NCI-H82 treated with DMSO at 0.1 percent for 48 hours (cell line): ENCODE data around the gene SREBF2.
"Not testable (repeated sequence)": the region's sequence is repeated elsewhere in the genome, so short reads cannot be mapped to it uniquely, and the experiment has no call there.

Source experiments
- DNase-seq: peaks from one replicate; lab custom pipeline; 2025; ENCODE audit not compliant: unreplicated experiment; lab: John Stamatoyannopoulos, UW

The SREBF2 gene

DNA sequence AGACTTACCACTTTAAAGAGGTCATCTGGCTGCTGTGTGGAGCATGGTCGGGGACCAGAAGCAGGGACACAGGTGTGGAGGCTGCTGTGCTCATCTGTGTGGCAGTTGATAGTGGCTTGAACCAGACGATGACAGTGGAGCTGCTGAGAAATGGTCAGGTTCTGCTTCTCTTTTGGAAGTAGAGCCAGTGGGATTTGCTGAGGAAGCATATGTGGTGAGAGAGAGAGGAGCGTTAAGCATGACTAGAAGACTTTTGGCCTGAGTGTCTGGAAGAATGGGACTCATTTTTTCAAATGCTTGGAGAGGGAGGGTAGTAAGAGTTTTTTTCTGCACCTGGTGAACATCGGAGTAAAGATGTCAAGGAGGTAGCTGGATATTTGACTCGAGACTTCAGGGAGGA, 12.5 kb upstream of the SREBF2 start:
- no peak for DNase-seq

DNA sequence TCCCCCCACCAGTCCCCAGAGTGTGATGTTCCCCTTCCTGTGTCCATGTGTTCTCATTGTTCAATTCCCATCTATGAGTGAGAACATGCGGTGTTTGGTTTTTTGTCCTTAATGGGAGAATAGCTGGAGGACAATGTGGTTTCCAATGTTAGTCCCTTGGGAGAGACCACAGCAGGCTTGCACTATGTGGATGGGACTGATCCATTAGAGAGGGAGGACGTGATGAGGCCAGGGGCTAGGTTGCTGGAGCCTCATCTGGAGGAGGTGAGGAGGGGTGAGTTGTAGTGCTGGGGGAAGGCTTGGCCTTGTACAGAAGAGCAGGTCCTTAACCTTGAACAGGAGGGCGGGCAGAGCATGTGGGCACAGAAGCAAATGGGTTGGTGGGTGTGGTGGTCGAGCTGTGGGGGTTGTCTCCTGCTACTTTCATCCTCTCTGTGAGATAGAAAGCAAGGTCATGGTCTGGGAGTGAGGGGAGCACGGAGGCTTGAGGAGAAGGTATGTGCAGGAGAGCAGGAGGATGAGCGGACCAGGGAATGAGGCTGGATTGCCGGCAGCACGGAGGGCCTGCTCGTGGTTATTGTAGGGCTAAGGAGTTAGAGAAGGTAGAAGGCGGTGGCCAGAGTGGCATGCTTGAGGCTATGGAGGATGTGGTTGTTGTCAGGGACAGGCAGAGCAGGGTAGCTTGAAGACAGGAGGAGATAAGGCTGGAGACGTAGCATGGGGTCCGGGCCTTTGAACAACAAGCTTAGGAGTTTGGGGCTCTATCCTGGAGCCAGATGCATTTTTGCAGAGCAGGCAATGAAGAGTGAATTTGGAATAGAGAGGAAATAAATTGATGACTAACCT, 11.2 kb upstream of the SREBF2 start:
- DNase-seq, result no peak

DNA sequence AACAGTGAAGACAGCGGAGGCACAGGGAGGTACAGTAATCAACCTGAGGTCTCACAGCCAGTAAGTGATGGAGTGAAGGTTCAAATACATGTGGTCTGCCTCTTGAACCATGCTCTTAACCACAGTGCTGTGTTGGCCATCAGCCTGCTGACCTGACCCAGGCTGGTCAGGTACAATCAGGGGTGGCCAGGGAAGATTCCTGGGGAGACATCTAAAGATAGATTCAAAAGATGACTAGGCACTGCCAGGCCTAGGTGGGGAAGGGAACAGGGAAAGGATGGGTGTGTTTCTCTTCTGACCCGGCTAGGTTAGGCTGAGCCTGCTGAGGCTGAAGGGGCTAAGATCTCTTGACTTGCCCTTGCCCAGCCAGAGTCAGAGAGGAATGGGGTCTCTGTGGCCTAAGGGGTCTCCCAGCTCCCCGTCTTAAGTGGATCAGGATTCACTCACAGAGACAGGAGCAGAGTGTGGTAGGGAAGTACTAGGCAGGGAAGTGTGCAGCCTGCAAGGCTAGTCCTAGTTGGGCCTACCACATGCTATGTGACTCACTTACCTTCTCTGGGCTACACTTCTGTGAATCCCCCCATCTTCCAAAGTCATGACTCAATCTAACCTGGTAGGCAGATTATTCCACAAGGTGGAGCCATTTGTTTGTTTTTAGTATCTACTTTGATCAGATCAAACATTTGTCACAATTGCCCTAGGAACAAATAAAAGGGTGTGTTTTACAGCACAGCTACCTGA, 10.4 kb upstream of the SREBF2 start:
- DNase-seq, result no peak

DNA sequence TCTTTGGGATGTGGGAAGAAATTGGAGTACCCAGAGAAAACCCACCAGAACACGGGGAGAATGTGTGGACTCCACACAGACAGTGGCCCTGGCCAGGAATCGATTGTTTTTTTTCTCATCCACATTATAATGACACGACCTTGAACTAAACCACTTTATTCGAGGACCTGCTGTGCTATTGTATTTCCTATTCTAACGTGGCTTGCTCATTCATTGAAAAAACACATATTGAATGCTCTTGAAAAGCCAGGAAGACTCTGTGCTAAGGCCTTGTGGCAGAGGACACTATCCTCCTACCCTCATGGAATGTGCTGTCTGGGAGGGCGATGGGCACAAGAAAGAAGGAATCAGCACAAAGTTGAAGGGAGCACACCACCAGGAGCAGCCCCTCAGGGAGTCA, 9.1 kb upstream of the SREBF2 start:
- no peak for DNase-seq

DNA sequence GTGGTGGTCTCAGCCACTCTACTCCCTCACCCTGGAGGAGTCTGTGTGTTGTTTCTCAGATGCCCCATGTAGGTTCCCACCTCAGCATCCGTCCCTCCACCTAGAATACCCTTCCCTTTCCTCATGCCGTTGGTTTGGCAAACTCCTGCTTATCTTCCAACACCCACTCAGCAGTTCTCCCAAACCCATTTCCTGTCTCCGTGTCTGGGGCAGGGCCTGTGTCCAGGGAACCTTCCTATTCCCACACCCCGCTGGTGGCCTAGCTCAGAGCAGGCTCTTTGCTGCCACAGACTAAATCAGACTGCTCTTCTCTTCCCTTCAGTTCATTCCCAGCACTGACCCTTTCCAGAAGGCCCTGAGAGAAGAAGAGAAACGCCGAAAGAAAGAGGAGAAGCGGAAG, 7.5 kb upstream of the SREBF2 start:
- no peak for DNase-seq

DNA sequence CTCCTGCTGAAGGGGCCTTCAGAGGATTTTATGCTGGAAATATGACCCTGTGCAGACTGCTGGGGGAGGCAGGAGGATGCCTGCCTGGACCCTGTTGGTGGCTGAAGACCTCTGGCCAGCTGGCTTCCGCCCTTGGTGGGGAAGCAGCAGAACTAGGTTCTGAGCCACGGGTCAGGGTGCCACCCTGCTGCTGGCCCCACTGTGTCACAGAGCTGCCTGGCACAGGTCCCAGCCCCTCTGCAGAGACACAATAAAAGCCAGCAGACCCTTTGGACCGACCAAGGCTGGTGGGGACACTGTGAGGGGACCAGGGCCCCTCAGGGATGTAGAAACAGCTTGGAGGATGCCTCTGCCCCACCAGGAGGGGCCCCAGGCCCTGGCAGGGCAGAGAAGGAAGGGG, 6.9 kb upstream of the SREBF2 start:
- DNase-seq, result no peak

DNA sequence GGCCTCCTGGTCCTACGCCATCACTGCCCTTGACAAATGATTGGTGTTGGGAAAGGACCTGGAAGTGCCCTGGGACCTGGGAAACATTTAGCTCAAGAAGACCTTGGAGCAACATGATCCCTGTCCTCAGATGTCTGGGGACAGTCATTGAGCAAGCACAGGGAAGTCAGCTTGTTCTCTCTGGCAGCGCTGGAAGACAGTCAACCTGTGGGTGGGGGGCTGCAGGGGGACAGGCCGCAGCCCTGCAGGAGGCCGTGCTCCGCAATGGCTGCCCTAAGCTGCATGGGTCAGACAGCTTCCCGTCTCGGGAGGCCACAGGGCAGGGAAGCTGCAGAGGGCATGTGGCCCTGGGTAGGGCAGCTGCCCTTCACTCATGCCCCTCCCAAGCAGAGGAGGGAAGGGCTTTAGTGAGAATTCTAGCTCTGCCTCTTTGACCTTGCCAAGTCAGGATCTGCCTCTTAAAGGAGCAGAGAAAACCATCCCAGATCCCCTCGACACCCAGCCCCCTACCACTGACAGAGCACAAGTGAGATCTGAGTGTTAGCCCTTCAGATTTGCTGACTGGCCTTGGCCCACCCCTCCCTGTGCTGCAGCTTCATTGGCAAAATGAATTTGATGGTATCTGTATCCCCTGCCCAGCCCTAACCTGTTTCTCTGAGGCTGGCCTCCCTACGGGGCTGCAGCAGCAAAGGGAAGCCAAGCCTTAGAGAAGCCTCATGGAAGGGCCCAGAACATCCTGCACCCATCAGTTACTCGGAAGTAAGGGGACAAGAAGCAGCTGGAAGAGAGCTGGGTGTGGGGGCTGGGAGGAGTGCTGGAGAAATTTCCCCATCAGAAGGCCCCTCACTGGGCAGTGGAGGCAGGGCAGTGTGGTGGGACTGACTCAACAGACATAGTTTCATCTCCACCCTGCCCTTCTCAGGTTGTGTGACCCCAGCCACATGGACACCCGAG, 6.2 kb upstream of the SREBF2 start:
- no peak for DNase-seq

DNA sequence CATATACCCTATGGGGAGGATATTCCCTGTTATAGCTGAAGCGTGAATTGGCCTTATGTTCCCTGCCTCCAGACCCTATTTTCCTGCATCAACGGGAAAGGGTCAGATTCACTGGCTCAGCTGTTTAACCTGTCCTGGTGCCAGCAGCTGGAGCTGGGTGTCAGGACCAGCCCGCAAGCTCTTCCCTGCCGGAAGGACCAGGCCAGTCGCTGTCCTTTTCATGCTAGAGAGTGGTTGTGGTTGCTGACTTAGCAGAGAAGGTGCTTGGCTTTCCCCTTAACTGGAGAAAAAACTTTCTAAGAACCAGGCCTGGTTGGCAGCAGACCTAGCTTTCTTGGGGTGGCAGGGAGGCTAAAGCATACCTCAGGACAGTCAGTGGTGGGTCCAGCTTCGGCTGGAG, 5.2 kb upstream of the SREBF2 start:
- no peak for DNase-seq

DNA sequence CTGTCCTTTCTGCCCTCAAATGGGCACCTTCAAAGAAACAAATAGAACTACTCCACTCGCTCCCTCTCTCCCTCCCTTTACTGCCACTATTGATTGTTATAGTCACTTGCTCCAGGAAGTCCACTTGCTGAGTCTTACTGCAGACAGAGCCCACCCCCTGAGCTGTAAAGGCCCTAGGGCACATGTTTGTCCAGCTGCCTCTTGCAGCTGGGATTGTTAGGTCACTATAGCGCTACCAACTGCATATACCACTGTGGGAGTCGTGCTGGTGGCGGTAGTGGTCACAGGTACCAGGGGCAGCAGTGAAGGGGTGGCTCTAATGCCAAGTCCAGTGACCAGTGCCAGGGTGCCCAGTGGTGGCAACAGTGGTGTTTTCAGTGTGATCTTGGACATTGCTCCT, 4.4 kb upstream of the SREBF2 start:
- no peak for DNase-seq

DNA sequence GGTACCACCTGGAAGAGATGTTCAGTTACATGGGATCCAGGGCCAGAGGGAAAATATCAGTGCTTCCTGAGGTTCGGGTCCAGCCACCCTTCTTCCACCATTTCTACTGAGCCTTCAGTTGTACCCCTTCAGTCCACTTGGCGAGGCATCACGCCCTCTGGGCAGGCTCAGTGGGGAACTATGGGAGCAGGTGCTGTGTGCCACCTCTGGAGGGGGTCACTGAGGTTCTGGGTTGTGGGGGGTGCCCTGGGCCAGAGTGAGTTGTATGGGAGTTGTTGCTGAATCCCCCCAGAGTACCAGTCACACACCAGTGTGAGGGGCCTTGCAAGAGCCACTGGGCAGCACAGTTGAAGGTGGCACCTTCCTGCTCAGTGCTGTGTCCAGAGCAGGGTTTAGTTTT, 2.7 kb upstream of the SREBF2 start:
- no peak for DNase-seq

DNA sequence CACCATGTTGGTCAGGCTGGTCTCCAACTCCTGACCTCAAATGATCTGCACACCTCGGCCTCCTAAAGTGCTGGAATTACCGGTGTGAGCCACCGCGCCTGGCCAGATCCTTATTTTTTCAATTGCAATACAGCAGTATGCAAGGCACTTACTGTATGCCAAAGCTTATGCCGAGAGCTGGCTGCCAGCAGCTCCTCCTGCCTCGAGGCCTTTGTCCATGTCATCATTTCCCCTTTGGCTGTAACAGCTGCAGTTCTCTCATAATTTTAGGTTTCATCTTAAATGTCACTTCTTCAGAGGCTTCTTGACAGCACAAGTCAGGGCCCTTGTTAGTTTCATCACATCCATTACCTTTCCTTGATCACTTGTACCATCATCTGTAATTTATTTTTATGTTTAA, 1.5 kb upstream of the SREBF2 start:
- DNase-seq, result no peak

DNA sequence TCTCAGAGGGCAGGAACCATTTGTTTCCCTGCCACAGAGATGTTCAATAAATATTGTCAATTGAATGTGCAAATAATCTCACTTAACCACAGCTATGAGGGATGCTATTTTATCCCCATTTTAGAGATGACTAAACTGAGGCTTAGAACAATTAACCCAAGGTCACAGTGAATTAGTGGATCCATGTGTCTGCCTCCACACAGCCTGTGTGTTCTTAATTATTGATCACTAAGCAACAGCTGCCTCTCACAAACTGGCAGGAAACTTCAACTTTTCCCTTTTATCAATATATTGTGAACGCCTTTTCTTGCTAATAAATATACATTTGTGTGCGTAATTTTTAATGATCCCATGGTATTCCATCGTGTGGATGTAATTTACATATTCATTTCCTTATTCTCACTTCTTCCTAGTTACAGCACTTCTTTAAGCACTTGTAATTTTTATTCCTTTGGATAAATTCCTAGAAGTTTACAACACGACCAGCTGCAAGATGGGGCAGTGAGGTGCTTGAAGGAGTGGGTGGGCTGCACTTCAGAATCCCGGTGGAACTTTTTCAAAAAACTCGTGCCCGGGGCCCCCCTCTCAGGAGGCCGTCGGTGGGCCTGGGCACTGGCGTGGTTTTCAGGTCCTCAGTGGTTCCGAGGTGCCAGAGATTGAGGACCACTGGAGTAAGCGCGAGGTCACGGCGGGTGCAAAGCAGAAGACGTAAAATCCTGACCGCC, 915 bp upstream of the SREBF2 start:
- no peak for DNase-seq

DNA sequence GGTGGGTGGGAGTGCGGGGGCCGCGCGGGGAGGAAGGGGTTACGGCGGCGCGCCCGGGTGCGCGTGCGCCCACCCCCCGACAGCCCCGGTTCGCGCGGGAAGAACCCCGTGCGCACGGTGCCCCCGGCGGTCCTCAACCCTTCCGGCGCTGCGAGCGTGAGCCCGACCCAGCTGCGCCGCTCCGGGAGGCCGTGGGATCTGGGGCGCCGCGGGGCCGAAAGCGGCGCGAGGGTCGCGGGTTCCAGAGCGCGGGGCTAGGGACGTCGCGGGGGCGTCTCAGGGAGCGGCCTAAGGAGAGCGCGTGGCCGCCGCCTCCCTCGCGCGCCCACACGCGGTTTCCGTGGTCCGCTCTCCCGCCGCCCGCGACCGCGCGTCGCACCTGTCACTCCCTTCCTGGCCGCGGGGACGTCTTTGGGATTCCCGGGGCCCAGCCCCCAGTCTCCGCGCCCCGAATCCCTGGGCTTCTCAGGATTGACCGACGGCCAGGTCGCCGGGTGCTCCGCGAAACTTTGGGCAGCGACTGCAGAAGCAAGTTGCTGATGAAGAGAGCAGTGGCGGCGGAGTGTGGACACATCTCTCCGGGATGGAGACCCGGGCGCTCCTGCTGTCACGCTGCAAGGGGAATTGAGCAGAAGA, 582 bp downstream of the SREBF2 start:
- no peak for DNase-seq

DNA sequence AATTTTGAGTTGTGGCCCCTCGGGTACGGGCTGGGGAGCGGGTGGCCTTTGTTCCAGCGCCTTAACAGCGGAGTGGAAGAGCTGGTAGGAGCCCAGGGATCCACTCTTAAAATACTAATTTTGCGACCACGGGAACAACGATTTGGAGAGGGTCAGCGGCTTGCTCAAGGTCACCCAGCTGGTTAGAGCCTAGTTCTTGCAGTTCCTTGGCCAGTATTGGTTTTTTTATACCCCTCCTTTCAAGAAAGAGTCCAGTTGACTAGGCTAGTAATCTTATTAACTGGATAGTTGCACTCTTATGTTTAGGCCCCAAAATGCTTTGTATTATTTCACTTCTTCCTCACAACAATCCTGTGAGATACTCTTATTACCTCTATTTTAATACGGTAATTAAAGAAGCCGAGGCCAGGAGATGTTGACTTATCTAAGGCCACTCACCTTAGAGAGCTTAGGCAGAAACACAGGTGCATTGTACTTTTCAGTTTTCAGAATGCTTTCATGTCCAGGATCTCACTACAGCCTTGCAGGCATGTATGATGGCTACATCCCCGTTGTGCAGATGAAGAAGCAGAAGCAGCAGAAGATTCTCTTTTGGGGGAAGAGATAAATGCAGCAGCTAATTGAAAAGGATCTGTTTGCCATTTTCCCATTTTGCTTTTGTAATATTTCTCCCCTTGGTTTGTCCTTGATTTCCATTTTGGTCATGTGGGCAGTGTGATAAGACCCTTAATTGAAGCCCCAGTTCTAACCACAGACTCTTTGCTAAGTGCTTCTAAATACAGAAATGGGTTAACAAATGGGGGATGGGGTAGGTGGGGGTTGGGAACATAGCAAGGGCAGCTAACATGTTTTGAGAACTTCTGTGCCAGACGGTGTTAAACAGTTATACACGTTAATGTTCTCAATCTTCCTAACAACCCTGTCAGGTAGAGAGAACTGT, 1.4 kb downstream of the SREBF2 start:
- DNase-seq, result no peak

DNA sequence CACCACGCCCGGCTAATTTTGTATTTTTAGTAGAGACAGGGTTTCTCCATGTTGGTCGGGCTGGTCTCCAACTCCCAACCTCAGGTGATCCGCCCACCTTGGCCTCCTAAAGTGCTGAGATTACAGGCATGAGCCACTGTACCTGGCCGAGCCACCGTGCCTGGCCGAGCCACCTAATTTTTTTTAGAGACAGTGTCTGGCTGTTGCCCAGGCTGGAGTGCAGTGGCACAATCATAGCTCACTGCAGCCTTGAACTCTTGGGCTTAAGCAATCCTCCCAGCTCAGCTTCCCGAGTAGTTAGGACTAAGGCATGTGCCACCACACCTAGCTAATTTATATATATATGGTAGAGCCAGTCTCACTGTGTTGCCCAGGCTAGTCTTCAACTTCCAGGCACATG, 2.6 kb downstream of the SREBF2 start:
- DNase-seq, result not testable (repeated sequence)

DNA sequence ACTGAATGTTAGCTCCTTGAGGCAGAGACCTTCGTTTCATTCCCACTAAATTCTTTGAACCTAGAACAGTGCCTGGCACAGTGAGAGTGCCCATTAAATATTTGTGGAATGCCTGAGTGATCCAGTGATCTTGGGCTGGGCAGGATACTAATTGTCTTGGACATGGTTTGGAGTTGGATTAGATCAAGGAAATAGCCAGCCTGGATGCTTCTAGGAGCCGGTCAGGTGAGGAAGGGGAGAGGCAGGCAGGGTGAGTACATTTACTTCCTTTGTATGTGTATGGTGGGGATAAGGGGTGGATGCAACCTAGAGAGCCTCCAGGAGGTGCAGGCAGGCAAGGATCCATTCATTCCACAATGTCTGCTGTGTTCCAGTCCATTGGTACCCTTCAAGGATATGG, 3.6 kb downstream of the SREBF2 start:
- no peak for DNase-seq

DNA sequence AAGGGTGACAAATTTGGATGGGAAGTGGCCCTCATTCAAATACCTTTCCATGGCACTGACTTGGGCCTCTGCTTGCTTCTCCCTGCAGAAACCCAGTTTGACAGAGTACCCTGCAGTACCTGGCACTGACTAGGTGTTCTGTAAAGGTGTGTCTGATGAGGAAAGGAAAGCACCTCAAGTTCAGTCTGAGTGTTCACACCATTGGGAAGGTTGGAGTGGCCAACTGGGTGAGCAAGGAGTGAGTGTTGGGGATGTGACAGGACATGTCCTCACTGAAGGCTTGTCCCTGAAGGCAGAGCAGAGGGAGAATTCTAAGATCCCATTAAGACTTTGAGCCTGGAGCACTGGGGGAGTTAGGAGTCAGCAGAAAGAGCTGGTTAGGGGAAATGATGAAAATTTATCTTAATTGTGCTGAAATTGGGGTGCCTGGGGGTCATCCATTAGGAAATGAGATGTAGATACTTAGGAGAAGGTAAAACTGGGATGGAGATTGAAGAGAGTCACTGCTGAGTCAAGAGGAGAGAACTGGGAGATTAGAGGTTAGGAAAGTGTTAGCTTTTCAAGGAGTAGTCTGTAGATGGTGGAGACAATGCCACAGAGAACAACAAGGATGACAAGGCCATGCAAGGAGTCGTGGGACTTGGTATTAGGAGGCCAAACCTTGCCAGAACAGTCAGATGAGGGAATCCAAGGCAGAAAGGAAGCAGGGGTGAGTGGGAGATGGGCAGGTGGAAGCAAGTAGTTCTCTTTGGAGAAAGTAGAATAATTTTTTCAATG, 6.1 kb downstream of the SREBF2 start:
- DNase-seq, result no peak

DNA sequence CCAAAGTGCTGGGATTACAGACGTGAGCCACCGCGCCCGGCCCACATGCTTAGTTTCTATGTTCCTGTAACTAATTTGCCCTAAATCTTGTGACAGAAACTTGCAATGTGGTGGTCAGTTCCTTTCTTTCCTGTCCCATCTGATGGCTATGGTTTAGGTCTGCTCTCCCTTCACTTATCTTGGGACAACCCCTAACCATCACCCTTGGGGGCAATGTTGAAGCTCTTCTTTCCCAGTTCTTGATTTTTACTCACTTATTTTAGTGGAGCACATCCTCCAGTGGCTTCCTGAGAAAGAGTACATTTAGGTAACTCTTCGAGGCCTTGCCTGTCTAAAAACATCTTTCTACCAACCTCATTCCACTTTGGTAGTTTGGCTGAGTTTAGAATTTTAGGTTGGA, 7.3 kb downstream of the SREBF2 start:
- no peak for DNase-seq
